ENCODE data around the gene RCOR1. TPM values are rescaled to one million over a fixed set of nuclear protein-coding genes. Genes with fewer than 3 reads are reported as not detected.
A peak's percentile ranks its signal among the peaks of the same experiment; 100 is the strongest.

Gene RCOR1
- total RNA-seq, 1 experiment from 2014 or later = 21.9 TPM

DNA sequence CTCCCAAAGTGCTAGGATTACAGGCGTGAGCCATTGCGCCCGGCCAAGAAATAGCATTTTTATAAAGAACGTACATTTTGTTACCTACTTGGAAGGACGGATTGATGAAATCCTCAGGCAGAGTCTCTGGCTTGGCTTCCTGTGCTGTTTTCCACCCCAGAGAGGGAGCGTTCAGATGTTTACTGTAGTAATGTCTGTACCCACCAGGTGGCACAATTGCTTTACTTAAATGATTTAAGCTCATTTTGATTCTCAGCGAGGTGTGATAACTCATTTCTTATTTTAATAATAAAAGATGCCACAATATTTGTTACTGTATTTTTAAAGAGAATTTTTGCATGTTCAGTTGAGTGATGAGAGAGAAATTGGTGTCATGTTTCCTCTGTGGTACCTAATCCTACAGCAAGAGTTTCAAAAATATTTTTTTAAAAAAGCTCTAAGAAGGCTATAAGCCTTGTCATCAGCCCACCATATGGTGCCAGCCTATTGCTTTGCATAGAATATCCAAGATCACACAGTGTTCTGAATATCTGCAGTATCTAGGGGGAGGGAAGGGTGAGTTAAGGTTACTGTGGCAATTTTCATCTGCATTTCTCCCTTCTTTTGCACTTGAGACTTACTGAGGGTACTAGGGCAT, 102.2 kb downstream of the RCOR1 start:
- Histone ChIP-seq H3K4me1 (replicated peaks) (no peaks in the 10 kb centered on the region; the same call in 1 of the 2 replicates), H3K9me3 (replicated peaks) (no peaks in the 10 kb centered on the region), H3K27ac (no peak overlapping the region), H3K4me3 (no peak overlapping the region), H3K27me3 (replicated peaks) (no peaks in the 10 kb centered on the region), H3K36me3 (no peaks in the 10 kb centered on the region)
- DNase-seq (ENCODE audit: low read depth in 1 of 2, low spot score in 2 of 2) = peak; percentile 52 to 59

DNA sequence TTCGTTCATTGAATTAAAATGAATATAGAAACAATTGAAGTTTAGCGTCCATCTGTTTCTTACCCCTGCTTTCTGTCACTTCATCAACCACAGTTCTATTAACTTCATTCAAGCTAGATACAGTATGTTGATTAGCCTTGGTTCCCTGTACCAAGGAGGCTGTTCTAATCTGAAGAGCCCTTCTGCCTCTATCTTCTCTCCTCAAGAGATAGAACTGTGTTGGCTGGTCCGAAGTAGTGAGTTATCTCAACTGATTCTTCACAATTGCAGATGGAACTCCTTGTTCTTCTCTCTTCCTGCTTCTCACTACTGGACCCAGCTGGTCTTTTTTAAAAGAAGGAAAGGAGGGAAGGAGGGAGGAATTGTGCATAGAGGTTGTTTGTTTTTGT, 102.7 kb downstream of the RCOR1 start:
- no peaks in the 10 kb centered on the region for H3K27me3 ChIP-seq (replicated peaks)
- H3K9me3 ChIP-seq (replicated peaks) = no peaks in the 10 kb centered on the region
- no peak overlapping the region for H3K4me3 ChIP-seq
- no peaks in the 10 kb centered on the region; the same call in 1 of the 2 replicates for H3K4me1 ChIP-seq (replicated peaks)
- no peak overlapping the region for H3K27ac ChIP-seq
- no peaks in the 10 kb centered on the region for H3K36me3 ChIP-seq
- DNase-seq (ENCODE audit: low read depth in 1 of 2, low spot score in 2 of 2) = no peak

DNA sequence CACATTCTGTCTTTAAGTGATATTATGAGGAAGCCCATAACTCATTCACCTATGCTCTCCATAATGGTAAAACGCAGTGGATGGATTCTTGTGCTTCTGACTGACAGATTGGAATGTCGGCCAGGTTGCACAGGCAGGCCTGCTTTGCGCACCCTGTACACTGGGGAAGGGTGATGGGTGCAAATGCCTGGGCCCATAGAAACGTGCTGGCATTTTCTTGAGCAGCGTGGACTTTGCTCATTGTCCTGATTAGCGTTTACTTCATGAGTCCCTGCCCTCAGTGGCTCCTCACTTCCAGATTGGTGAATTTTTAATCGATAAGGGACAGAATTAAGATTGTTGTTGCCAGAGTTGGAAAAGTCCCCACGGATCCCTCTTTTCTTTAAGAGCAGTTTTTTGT, 103.9 kb downstream of the RCOR1 start:
- DNase-seq (ENCODE audit: low read depth in 1 of 2, low spot score in 2 of 2) = no peak
- Histone ChIP-seq H3K9me3 (replicated peaks) (no peaks in the 10 kb centered on the region), H3K4me3 (no peak overlapping the region), H3K4me1 (replicated peaks) (no peaks in the 10 kb centered on the region; the same call in 1 of the 2 replicates), H3K27me3 (replicated peaks) (no peaks in the 10 kb centered on the region), H3K27ac (no peak overlapping the region), H3K36me3 (no peaks in the 10 kb centered on the region)

DNA sequence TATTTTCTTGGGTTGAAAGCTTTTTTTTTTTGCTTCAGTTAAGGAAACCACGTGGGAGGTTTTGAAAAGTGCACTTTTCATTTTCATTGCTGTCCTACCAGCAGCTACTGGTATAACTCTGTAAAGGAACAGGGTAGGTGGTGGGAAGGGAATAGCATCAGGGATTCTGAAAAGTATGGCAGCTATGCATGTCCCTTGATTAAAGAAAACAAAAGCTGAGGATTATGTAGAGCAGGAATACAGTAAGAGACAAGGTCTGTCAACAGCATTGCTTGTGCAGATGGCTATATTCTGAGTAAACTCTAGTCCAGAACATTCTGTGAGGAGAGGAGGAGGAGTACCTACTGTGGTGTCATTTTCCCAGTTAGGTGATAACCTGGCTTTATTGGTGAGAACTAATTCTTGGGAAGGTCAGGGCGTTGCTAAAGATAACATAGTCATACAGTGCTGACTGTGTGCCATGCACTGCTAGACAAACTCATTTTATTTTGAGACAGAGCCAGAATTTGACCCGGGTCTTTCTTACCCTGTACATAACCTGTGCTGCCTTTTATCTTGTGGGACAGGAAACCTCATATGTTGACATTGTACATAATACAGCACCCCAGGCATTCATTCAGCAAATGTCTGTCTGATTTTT, 104.5 kb downstream of the RCOR1 start:
- Histone ChIP-seq H3K4me3 (no peak overlapping the region), H3K36me3 (peaks cover 3% of the 10 kb centered on the region; the same call in 1 of the 2 replicates), H3K9me3 (replicated peaks) (no peaks in the 10 kb centered on the region), H3K27me3 (replicated peaks) (no peaks in the 10 kb centered on the region), H3K4me1 (replicated peaks) (no peaks in the 10 kb centered on the region; the same call in 1 of the 2 replicates), H3K27ac (no peak overlapping the region)
- DNase-seq (ENCODE audit: low read depth in 1 of 2, low spot score in 2 of 2) = no peak

DNA sequence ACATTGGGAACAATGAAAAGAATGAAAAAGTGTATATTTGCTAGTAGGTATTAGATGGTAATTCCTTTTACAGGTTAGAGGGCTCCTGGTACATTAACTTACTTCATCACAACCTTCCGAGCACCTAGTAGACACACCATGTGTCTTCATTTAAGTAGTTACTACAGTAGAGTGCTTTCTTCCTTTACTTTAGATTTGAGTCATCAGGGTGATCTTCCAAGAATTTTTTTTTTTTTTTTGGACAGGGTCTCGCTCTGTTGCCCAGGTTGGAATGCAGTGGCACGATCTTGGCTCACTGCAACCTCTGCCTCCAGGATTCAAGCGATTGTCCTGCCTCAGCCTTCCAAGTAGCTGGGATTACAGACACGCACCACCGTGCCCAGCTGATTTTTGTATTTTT, 105.1 kb downstream of the RCOR1 start:
- Histone ChIP-seq H3K4me3 (no peak overlapping the region), H3K27ac (no peak overlapping the region), H3K9me3 (replicated peaks) (no peaks in the 10 kb centered on the region), H3K27me3 (replicated peaks) (no peaks in the 10 kb centered on the region), H3K4me1 (replicated peaks) (no peaks in the 10 kb centered on the region; the same call in 1 of the 2 replicates), H3K36me3 (peaks cover 5% of the 10 kb centered on the region; the same call in 1 of the 2 replicates)
- DNase-seq (ENCODE audit: low read depth in 1 of 2, low spot score in 2 of 2) = no peak

DNA sequence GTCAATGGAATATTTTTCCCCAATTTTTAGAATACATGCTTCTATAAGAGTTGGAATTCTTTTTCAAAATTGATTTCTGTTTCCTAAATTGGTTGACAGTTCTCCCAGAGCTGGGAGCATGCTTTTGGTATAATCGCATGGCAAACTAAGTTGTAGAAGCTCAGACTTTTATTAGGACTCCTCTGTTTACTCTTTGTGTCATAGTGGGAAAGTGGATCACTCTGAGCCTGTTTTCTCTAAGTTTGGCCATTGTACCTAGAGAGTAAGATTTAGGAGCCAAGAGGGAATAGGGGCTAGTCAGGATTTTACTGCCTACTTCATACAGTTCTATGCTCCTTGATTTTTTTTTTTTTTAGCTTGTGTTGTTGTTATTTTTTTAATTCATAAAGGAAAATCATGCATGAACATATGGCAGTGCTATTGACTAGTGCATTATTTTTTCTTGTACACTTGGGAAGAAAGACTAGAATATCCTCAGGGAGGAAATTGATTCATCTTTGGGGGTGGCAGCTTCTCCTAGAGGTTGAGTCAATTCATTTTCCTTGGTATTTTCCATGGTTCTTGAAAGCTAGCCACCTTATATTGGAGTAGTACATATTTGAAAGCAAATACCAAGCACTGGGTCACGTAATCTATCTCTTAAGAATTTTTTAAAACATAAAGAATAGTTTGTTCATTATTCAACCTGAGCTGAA, 107.1 kb downstream of the RCOR1 start:
- H3K9me3 ChIP-seq (replicated peaks) = no peaks in the 10 kb centered on the region
- H3K36me3 ChIP-seq = peaks cover 20% of the 10 kb centered on the region
- H3K27ac ChIP-seq = no peak overlapping the region
- H3K4me1 ChIP-seq (replicated peaks) = no peaks in the 10 kb centered on the region; the same call in 1 of the 2 replicates
- DNase-seq (ENCODE audit: low read depth in 1 of 2, low spot score in 2 of 2) = no peak
- H3K27me3 ChIP-seq (replicated peaks) = no peaks in the 10 kb centered on the region
- no peak overlapping the region for H3K4me3 ChIP-seq

DNA sequence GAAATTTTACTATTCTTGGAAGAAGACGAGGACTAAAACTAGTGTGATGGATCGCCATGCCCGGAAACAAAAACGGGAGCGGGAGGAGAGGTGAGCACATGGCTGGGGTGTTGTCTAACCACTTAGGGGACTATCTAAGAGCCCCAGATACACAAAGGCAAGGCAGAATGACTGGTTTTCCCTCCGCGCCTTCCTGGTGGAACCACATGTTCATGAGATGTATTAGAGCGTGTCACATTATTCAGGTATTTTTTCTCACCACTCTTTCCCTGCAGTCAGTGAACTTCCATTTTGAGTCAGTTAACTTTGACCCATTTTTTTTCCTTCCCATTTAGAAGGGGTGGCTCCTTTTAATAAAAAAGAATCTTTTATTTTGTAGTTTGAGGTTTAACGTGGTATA, 116.0 kb downstream of the RCOR1 start:
- Histone ChIP-seq H3K9me3 (replicated peaks) (no peaks in the 10 kb centered on the region), H3K27ac (no peak overlapping the region), H3K36me3 (peaks cover 50% of the 10 kb centered on the region), H3K27me3 (replicated peaks) (no peaks in the 10 kb centered on the region), H3K4me3 (no peak overlapping the region), H3K4me1 (replicated peaks) (no peaks in the 10 kb centered on the region)
- DNase-seq (ENCODE audit: low read depth in 1 of 2, low spot score in 2 of 2) = no peak

DNA sequence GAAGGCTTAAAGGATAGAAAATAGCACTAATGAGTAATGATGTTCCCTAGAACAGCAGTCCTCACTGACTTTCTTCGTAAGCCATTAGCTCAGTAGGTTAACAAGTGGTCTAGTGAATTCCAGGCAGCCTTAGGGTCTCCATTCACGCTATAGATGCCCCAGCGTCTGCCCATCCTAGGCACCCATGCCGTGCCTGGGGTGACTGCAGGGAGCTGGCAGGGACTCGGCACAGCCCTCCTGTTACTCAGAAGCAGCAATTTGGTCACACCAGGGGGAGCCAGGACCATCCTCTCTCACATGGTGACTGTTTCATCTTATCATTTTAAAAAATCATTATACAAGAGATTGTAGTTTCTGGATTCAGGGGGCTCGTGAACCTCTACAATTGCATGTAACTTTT, 118.8 kb downstream of the RCOR1 start:
- Histone ChIP-seq H3K4me1 (replicated peaks) (no peaks in the 10 kb centered on the region), H3K36me3 (peaks cover 53% of the 10 kb centered on the region), H3K27ac (no peak overlapping the region), H3K27me3 (replicated peaks) (no peaks in the 10 kb centered on the region), H3K4me3 (no peak overlapping the region), H3K9me3 (replicated peaks) (no peaks in the 10 kb centered on the region)
- no peak for DNase-seq (ENCODE audit: low read depth in 1 of 2, low spot score in 2 of 2)

DNA sequence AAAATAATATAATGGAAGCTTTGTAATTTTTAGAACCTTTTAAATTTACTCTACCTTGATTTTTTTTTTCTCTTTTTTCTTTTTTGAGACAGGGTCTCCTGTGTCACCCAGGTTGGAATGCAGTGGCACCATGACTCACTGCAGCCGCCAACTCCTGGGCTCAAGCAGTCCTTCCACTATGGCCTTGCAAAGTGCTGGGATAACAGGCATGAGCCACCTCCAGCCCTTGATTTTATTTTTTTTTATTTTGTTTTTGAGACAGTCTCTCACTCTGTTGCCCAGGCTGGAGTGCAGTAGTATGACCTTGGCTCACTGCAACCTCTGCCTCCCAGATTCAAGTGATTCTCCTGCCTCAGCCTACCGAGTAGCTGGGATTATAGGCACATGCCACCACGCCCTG, 119.5 kb downstream of the RCOR1 start:
- Histone ChIP-seq H3K27me3 (replicated peaks) (no peaks in the 10 kb centered on the region), H3K4me1 (replicated peaks) (no peaks in the 10 kb centered on the region), H3K4me3 (no peak overlapping the region), H3K9me3 (replicated peaks) (no peaks in the 10 kb centered on the region), H3K27ac (no peak overlapping the region), H3K36me3 (peaks cover 51% of the 10 kb centered on the region)
- DNase-seq (ENCODE audit: low read depth in 1 of 2, low spot score in 2 of 2) = no peak

DNA sequence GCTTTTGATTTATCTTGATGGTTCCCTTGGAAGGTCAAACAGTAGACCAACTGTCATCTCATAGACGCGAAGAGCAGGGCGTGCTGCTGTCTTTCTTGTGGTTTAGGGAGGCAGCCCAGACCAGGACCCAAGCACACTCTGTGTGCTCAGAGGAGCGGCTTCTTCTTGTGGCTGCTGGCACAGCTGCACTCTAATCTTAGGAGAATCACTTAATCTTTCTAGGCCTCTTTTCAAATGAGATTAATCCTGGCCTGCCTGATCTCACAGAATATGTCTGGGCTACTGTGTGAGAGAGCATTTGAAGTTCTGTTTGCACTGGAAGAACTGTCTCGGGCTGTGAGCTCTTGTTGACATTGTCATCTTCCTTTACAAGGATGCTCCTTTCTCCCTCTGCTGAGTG, 124.8 kb downstream of the RCOR1 start:
- Histone ChIP-seq H3K9me3 (replicated peaks) (no peaks in the 10 kb centered on the region), H3K27ac (no peak overlapping the region), H3K4me3 (no peak overlapping the region), H3K4me1 (replicated peaks) (no peaks in the 10 kb centered on the region), H3K36me3 (peaks cover 42% of the 10 kb centered on the region), H3K27me3 (replicated peaks) (no peaks in the 10 kb centered on the region)
- DNase-seq (ENCODE audit: low read depth in 1 of 2, low spot score in 2 of 2) = no peak

DNA sequence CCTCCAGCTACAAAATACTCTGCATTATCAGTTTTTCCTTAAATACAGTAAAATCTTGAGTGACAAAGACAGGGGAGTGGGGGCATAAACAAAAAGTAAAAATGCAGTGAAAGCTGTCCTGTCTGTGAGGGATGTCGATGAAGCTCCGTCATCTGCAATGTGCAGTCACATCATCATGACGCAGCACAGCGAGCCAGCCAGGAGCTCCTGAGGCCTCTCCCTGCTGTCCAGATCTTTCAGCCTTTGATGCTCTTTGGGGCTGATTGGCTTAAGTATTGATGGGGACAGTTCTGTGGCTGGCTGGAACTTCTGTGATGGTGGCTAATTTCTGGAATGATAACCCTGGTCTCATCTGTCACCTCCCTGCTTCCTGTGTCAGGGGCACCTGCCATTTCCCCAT, 130.2 kb downstream of the RCOR1 start:
- no peaks in the 10 kb centered on the region for H3K27me3 ChIP-seq (replicated peaks)
- H3K36me3 ChIP-seq = peaks cover 59% of the 10 kb centered on the region
- no peaks in the 10 kb centered on the region for H3K9me3 ChIP-seq (replicated peaks)
- H3K4me3 ChIP-seq = no peak overlapping the region
- no peak for DNase-seq (ENCODE audit: low read depth in 1 of 2, low spot score in 2 of 2)
- no peak overlapping the region for H3K27ac ChIP-seq
- no peaks in the 10 kb centered on the region for H3K4me1 ChIP-seq (replicated peaks)

DNA sequence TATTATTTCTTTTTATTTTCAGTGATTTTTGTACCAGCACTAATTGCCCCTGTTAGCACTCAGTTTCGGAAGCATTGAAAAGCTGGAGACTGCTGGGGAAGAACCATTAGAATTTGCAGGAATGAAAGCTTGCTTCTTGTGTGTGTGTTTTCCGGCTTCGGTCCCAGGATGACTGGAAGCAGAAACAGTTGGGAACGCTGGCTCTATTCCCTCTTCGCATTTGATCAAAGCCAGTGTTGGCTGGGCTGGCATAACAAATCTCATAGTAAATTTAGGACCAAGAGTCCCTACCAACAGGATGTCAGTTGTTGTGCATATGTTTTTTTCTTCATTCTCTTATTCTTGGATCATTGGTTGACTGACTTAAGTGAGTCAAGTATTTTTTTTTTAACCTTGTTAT, 131.2 kb downstream of the RCOR1 start:
- Histone ChIP-seq H3K27me3 (replicated peaks) (no peaks in the 10 kb centered on the region), H3K4me1 (replicated peaks) (no peaks in the 10 kb centered on the region), H3K36me3 (peaks cover 64% of the 10 kb centered on the region), H3K27ac (no peak overlapping the region), H3K4me3 (no peak overlapping the region), H3K9me3 (replicated peaks) (no peaks in the 10 kb centered on the region)
- no peak for DNase-seq (ENCODE audit: low read depth in 1 of 2, low spot score in 2 of 2)

DNA sequence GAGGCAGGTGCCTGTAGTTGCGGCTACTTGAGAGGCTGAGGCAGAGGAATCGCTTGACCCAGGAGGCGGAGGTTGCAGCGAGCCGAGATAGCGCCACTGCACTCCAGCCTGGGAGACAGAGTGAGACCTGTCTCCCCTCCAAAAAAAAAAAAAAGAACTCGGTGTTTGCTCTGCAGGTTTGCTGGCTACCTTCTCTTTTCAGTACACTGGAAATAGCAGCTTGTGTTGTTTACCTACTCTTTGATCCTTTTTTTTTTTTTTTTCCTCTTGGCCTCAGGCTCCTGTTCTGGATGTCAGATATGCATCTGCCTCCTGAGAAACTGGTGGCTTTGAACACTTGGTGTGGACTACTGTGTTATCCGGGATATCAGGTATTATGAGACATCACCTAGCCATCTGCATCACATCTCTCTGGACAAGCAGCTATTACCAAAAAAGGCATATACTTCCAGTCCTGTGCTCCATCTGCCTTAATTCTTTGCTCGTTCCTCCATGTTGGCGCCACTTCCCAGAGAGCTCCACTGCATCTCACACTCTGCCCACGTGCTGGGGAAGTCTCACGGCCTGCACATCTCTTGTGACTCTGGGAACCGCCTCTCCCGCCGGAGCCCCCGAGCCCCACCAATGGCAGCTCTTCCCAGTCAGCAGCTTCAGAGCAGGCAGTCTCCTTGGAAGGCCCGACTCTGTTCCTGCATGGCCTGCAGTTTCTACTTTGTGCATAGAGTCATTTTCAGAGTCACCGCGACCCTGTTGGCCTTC, 133.9 kb downstream of the RCOR1 start:
- peaks cover 78% of the 10 kb centered on the region for H3K36me3 ChIP-seq
- H3K4me1 ChIP-seq (replicated peaks) = no peaks in the 10 kb centered on the region
- H3K27me3 ChIP-seq (replicated peaks) = no peaks in the 10 kb centered on the region
- no peak overlapping the region for H3K27ac ChIP-seq
- no peaks in the 10 kb centered on the region for H3K9me3 ChIP-seq (replicated peaks)
- DNase-seq (ENCODE audit: low read depth in 1 of 2, low spot score in 2 of 2) = no peak
- H3K4me3 ChIP-seq = no peak overlapping the region
